OCI-LY1 (cell line): ENCODE data around the gene ANGPTL8.

Experiments
- H2AFZ ChIP-seq: fragments of 200-600 bp; sonication (generic), shearing (Covaris generic); 2 replicates; pipeline ENCODE4 v1.6.0; 2014; ENCODE audit warnings: antibody characterized with exemption, mild to moderate bottlenecking, low read length
- H3F3A ChIP-seq: fragments of 200-600 bp; sonication (generic), shearing (Covaris generic); 2 replicates; pipeline ENCODE4 v1.6.0; 2014; ENCODE audit warnings: mild to moderate bottlenecking, antibody characterized with exemption, low read length, moderate library complexity; ENCODE audit not compliant: insufficient read depth
- H3K27ac ChIP-seq: fragments of 200-600 bp; sonication (generic); 2 replicates; pipeline ENCODE4 v1.5.1; 2014; ENCODE audit warnings: low read length, mixed run types, mild to moderate bottlenecking, low read depth; ENCODE audit not compliant: poor library complexity, severe bottlenecking
- H3K27me3 ChIP-seq: fragments of 200-600 bp; sonication (generic); 2 replicates; pipeline ENCODE4 v1.6.0; 2014; ENCODE audit warnings: antibody characterized with exemption, mild to moderate bottlenecking, low read length, moderate library complexity; ENCODE audit not compliant: insufficient read depth
- H3K36me3 ChIP-seq: fragments of 200-600 bp; sonication (generic); 2 replicates; pipeline ENCODE4 v1.6.1; 2014; ENCODE audit warnings: mild to moderate bottlenecking, antibody characterized with exemption, low read length, moderate library complexity, mixed read lengths; ENCODE audit not compliant: insufficient read depth
- H3K4me1 ChIP-seq: fragments of 200-600 bp; sonication (generic); 2 replicates; pipeline ENCODE4 v1.5.1; 2014; ENCODE audit warnings: mild to moderate bottlenecking, low read length, moderate library complexity; ENCODE audit not compliant: insufficient read depth, severe bottlenecking
- H3K4me2 ChIP-seq: fragments of 200-600 bp; sonication (generic), shearing (Covaris generic); 2 replicates; pipeline ENCODE4 v1.6.1; 2014; ENCODE audit warnings: low read length
- H3K4me3 ChIP-seq: fragments of 200-600 bp; sonication (generic); 2 replicates; pipeline ENCODE4 v1.5.1; 2014; ENCODE audit warnings: low read length, low read depth, mild to moderate bottlenecking, mixed read lengths; ENCODE audit not compliant: poor library complexity, severe bottlenecking
- H3K79me2 ChIP-seq: fragments of 200-600 bp; shearing (Covaris generic); 2 replicates; pipeline ENCODE4 v1.6.1; 2016; ENCODE audit warnings: mixed run types, low read length, mixed read lengths; ENCODE audit not compliant: insufficient read depth
- H3K9ac ChIP-seq: fragments of 200-600 bp; sonication (generic), shearing (Covaris generic); 2 replicates; pipeline ENCODE4 v1.6.1; 2014; ENCODE audit warnings: mild to moderate bottlenecking, low read length, mixed read lengths
- H3K9me2 ChIP-seq: fragments of 200-600 bp; sonication (generic), shearing (Covaris generic); 2 replicates; pipeline ENCODE4 v1.6.1; 2014; ENCODE audit warnings: low read depth, mild to moderate bottlenecking, low read length, mixed read lengths
- H3K9me3 ChIP-seq: fragments of 200-600 bp; shearing (Covaris generic); 2 replicates; pipeline ENCODE4 v1.6.1; 2014; ENCODE audit warnings: low read length, mixed read lengths
- H4K20me1 ChIP-seq: fragments of 200-600 bp; sonication (generic), shearing (Covaris generic); 2 replicates; pipeline ENCODE4 v1.6.0; 2016; ENCODE audit warnings: mild to moderate bottlenecking, low read length; ENCODE audit not compliant: insufficient read depth
- CTCF ChIP-seq: fragments of 200-600 bp; sonication (generic), shearing (Covaris generic); IDR thresholded peaks from 2 replicates; pipeline ENCODE4 v1.5.1; 2017; ENCODE audit warnings: mild to moderate bottlenecking, antibody characterized with exemption, low read length, moderate library complexity, mixed read lengths
- EZH2 ChIP-seq: fragments of 200-600 bp; sonication (generic), shearing (Covaris generic); IDR thresholded peaks from 2 replicates; pipeline ENCODE4 v1.8.0; 2017; ENCODE audit warnings: borderline replicate concordance, mixed run types, mild to moderate bottlenecking, antibody characterized with exemption, low read length, moderate library complexity, mixed read lengths

The ANGPTL8 gene

GRCh38 chr19:11214387-11214786 lies 25.0 kb upstream of the ANGPTL8 start:
- Histone ChIP-seq H3K36me3 (peaks cover 4% of the 10 kb centered on the region; the same call in 1 of the 2 replicates), H3K27me3 (no peaks in the 10 kb centered on the region), H3K9me2 (no peaks in the 10 kb centered on the region), H3K4me3 (no peak overlapping the region), H3K4me2 (no peak overlapping the region), H3K4me1 (no peaks in the 10 kb centered on the region), H3K79me2 (no peaks in the 10 kb centered on the region), H2AFZ (no peak overlapping the region), H3F3A (no peaks in the 10 kb centered on the region), H4K20me1 (no peaks in the 10 kb centered on the region), H3K9me3 (no peaks in the 10 kb centered on the region), H3K27ac (no peak overlapping the region), H3K9ac (no peak overlapping the region)
- TF ChIP-seq EZH2, result no peak
- TF ChIP-seq CTCF, result no peak

GRCh38 chr19:11221082-11221598 lies 18.3 kb upstream of the ANGPTL8 start:
- H3K27ac ChIP-seq, result no peak overlapping the region
- no peaks in the 10 kb centered on the region for H3K27me3 ChIP-seq
- no peak for TF ChIP-seq CTCF
- no peak for TF ChIP-seq EZH2
- peaks cover 17% of the 10 kb centered on the region for H3K36me3 ChIP-seq
- H3K4me3 ChIP-seq, result no peak overlapping the region
- no peak overlapping the region for H3K9ac ChIP-seq
- no peaks in the 10 kb centered on the region for H3K9me2 ChIP-seq
- 0 out of 2 replicates have a peak, but pooled peaks cover 4% of the 10 kb centered on the region for H3K9me3 ChIP-seq
- H3K4me1 ChIP-seq, result no peaks in the 10 kb centered on the region
- no peaks in the 10 kb centered on the region for H3K79me2 ChIP-seq
- no peaks in the 10 kb centered on the region for H3F3A ChIP-seq
- H4K20me1 ChIP-seq, result no peaks in the 10 kb centered on the region
- no peak overlapping the region for H2AFZ ChIP-seq
- no peak overlapping the region for H3K4me2 ChIP-seq

GRCh38 chr19:11223200-11223599 lies 16.2 kb upstream of the ANGPTL8 start:
- Histone ChIP-seq H3K4me3 (no peak overlapping the region), H3K4me2 (no peak overlapping the region), H3K27ac (no peak overlapping the region), H4K20me1 (no peaks in the 10 kb centered on the region), H3K79me2 (no peaks in the 10 kb centered on the region), H3K9me2 (no peaks in the 10 kb centered on the region), H3K36me3 (peaks cover 13% of the 10 kb centered on the region), H3K27me3 (no peaks in the 10 kb centered on the region), H3K9me3 (0 out of 2 replicates have a peak, but pooled peaks cover 4% of the 10 kb centered on the region), H3F3A (no peaks in the 10 kb centered on the region), H3K4me1 (no peaks in the 10 kb centered on the region), H3K9ac (no peak overlapping the region), H2AFZ (no peak overlapping the region)
- no peak for TF ChIP-seq CTCF
- TF ChIP-seq EZH2, result no peak
